Transverse colon (tissue), 4 donors: ENCODE data around the gene RPS2. TPM values are rescaled to one million over a fixed set of nuclear protein-coding genes. Genes with fewer than 3 reads are reported as not detected.

ENCODE experiments used
- DNase-seq: peaks from one replicate; pipeline ENCODE4 v3.0.0-alpha.2; 2019
- H3K27ac ChIP-seq, 4 donors: fragments of 200-600 bp; sonication (generic); 2 replicates each; pipeline ENCODE4 v1.5.1; 2016 to 2018; ENCODE audit warnings: inconsistent platforms in 4 of 4
- H3K27me3 ChIP-seq: fragments of 200-600 bp; sonication (generic); 2 replicates; pipeline ENCODE4 v1.5.1; 2017; ENCODE audit warnings: inconsistent platforms
- H3K36me3 ChIP-seq, 4 donors: fragments of 200-600 bp; sonication (generic); 2 replicates each; pipeline ENCODE4 v1.5.1; 2017 to 2019; ENCODE audit warnings: inconsistent platforms in 4 of 4
- H3K4me1 ChIP-seq, 4 donors: fragments of 200-600 bp; sonication (generic); 2 replicates each; pipeline ENCODE4 v1.5.1; 2017 to 2020; ENCODE audit warnings: inconsistent platforms in 4 of 4
- H3K4me3 ChIP-seq, 4 donors: fragments of 200-600 bp; sonication (generic); 1 replicate in 1 of 4; 2 replicates in 3 of 4; pipeline versions ENCODE4 v1.5.1 to v1.6.1; 2017 to 2019; ENCODE audit warnings: inconsistent platforms in 4 of 4
- H3K9me3 ChIP-seq, 2 donors: fragments of 200-600 bp; sonication (generic); 2 replicates each; pipeline ENCODE4 v1.5.1; 2017 to 2019; ENCODE audit warnings: inconsistent platforms in 2 of 2
- EP300 ChIP-seq: sonication (generic); formaldehyde crosslinking; IDR thresholded peaks from one replicate; pipeline ENCODE4 v1.6.1; 2017; ENCODE audit warnings: antibody characterized with exemption, low read depth
- POLR2A ChIP-seq: fragments of 450-650 bp; IDR thresholded peaks from one replicate; pipeline ENCODE4 v1.6.1; 2016; ENCODE audit warnings: antibody characterized with exemption, mild to moderate bottlenecking, moderate library complexity
- POLR2AphosphoS5 ChIP-seq, 3 donors: sonication (generic); formaldehyde crosslinking; IDR thresholded peaks; one replicate each; pipeline ENCODE4 v1.6.1; 2016; ENCODE audit warnings: antibody characterized with exemption in 3 of 3
- WGBS, 2 donors: methylation state at CpG; one replicate each; pipeline ENCODE4 v1.1.5; 2018; ENCODE audit warnings: low coverage in 1 of 2; 5-methylcytosine and 5-hydroxymethylcytosine counted together
- in situ Hi-C, 4 donors: fragments of 200-750 bp; cut with MboI; loops; one replicate each; pipeline versions ENCODE4 v1.15.0 to v1.15.1; 2017; ENCODE audit warnings: low sequenced_read_pairs in 3 of 4, low pct_ligation_motif_present in 1 of 4, low pct_unique_long_range_greater_than_20kb in 1 of 4
- intact Hi-C: fragments of 100-400 bp; cut with DNase I; formaldehyde crosslinking; loops from one replicate; pipeline ENCODE4 v1.15.1; 2023; ENCODE audit warnings: low total_unique reads
- total RNA-seq, 4 donors: library from RNA; depleted of rRNA; stranded (reverse); fragments of >200 nt; gene quantifications; one replicate each; pipeline ENCODE4 v1.1.0, GENCODE V29; 2016
- TF ChIP-seq, protein P1 (sequence below), 5 experiments: fragments of 200-600 bp in 3 of 5; fragments of 450-650 bp in 2 of 5; sonication (generic) in 3 of 5; IDR thresholded peaks; 1 replicate in 2 of 5; 2 replicates in 3 of 5; pipeline ENCODE4 v1.5.1; 2016 to 2017; ENCODE audit warnings: antibody characterized with exemption in 5 of 5, inconsistent platforms in 3 of 5, mild to moderate bottlenecking in 2 of 5, moderate library complexity in 1 of 5

RPS2 gene
- total RNA-seq, 4 donors from 2014 or later, result 896 to 2,085 (median 1,613) TPM

DNA sequence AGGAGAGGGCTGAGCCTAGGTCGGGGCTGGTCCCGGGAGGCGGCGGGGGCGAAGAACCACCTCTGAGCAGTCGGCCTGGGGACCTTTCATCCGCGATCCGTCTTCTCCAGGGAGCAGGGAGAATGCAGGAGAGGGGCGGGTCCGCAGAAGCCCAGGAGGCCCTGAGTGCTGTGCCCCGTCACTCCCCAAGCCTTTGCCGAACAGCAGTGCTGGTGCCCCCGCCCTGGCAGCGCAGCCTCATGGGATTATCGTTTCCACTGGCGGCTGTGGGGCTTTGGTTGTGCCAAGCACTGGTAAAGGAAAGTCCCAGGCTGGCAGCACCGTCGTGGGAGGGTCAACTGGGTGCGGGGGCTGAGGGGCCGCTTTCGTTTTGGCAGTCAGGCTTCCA, 7.9 kb upstream of the RPS2 start:
- in situ Hi-C loops, result no loop called here
- DNase-seq, result peak; percentile 16
- TF ChIP-seq, protein P1, sequence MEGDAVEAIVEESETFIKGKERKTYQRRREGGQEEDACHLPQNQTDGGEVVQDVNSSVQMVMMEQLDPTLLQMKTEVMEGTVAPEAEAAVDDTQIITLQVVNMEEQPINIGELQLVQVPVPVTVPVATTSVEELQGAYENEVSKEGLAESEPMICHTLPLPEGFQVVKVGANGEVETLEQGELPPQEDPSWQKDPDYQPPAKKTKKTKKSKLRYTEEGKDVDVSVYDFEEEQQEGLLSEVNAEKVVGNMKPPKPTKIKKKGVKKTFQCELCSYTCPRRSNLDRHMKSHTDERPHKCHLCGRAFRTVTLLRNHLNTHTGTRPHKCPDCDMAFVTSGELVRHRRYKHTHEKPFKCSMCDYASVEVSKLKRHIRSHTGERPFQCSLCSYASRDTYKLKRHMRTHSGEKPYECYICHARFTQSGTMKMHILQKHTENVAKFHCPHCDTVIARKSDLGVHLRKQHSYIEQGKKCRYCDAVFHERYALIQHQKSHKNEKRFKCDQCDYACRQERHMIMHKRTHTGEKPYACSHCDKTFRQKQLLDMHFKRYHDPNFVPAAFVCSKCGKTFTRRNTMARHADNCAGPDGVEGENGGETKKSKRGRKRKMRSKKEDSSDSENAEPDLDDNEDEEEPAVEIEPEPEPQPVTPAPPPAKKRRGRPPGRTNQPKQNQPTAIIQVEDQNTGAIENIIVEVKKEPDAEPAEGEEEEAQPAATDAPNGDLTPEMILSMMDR (IDR thresholded peaks at IDR 0.05), result no peak
- no peak for TF ChIP-seq POLR2AphosphoS5 (IDR thresholded peaks at IDR 0.05)
- TF ChIP-seq POLR2A, result no peak
- TF ChIP-seq EP300, result no peak
- peaks cover 11 to 23% (median 20%) of the 10 kb centered on the region in 4 donors for H3K4me1 ChIP-seq
- WGBS, 2 donors, result 0% methylated on average over 19 of the region's 22 CpGs; no CpG with 5 or more reads in 1 of the 2 donors
- peaks cover under 1% of the 10 kb centered on the region for H3K27me3 ChIP-seq
- H3K4me3 ChIP-seq, result peak overlapping the region; percentile 63 to 98 (median 92)
- H3K27ac ChIP-seq, result peak overlapping the region; percentile 90 to 99 (median 94)
- no peaks in the 10 kb centered on the region for H3K9me3 ChIP-seq
- intact Hi-C loops, result no loop called here
- H3K36me3 ChIP-seq, result peaks cover 0 to 9% (median 3%) of the 10 kb centered on the region in 4 donors

DNA sequence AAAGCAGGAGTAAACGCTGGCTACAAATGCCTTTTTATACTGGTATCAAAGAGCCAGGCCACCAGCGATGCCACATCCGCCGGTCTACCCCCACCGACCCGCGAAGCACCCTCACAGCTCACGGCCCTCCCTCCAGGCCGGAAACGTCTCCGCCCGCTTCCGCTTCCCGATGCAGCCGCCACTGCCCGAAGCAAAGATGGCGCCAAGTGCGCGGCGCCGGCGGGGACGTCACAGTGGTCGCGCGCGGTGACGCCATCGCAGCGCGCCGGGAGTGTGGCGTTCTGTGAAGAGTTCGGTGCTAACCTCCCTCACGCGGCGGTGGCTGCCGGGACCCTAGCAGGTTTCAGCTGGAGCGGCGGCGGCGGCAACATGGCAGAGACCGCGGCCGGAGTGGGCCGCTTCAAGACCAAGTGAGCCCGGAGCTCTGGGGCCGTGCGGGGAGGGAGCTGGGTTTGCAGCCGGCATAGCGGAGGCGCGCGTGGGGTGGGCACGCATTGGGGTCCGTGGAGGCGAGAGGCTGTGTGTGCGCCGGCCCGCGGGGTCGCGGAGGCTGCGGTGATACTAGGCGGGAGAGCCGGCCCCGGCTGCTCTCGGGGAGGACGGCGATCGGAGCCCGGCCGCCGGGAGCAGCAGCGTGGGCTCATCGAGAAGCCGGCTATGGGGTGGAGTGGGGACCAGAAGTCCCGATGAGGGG, 7.3 kb upstream of the RPS2 start, which contains the start of gene TBL3:
Gene TBL3, plus strand, starts transcription at position 258 of the 694 bp plus-strand sequence. Its CDS starts 112 bp downstream, at position 370.
- intact Hi-C loops, result no loop called here
- Histone ChIP-seq H3K27ac (peak within 1 kb of the TSS; percentile 90 to 99 (median 94)), H3K27me3 (no peaks in the 10 kb centered on the region), H3K9me3 (no peaks in the 10 kb centered on the region), H3K36me3 (peaks cover 0 to 9% (median 2%) of the 10 kb centered on the region in 4 donors), H3K4me1 (peaks cover 11 to 23% (median 20%) of the 10 kb centered on the region in 4 donors), H3K4me3 (peak within 1 kb of the TSS; percentile 63 to 98 (median 92))
- DNase-seq, result peak; percentile 95
- WGBS, 2 donors, result 0% methylated on average over 65 of the region's 78 CpGs; no CpG with 5 or more reads in 1 of the 2 donors
- in situ Hi-C loops, result no loop called here
- TF ChIP-seq EP300 (no peak), POLR2AphosphoS5 (IDR thresholded peaks at IDR 0.05) (peak; percentile 98), POLR2A (peak; percentile 95)
- TF ChIP-seq, protein P1 (IDR thresholded peaks at IDR 0.05), result peak in 1 of 5 experiments; percentile 17

DNA sequence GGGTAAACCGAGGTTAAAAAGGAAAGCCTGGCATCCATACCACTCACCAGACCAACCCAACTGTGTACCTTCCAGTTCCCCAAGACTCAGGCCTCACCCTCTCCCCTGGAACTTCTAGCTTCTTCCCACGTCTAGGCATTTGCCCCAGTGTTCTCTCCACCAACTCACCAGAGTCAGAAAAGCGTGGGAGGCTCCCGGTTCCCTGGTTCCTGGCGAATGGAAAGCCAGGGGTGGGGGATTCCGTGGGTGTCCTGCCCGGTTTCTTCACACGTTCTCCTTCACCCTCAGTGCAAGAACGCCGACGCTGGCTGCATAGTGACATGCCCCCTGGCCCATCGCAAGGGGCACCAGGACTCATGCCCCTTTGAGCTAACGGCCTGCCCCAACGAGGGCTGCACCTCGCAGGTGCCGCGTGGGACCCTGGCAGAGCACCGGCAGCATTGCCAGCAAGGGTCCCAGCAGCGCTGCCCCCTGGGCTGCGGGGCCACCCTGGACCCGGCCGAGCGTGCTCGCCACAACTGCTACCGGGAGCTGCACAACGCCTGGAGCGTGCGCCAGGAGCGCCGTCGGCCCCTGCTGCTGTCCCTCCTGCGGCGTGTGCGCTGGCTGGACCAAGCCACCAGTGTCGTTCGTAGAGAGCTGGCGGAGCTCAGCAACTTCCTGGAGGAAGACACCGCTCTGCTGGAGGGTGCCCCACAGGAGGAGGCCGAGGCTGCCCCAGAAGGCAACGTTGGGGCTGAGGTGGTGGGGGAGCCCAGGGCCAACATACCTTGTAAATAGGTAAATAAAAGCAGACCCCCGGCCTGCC, 3.7 kb upstream of the RPS2 start:
- in situ Hi-C loops, result no loop called here
- H3K4me1 ChIP-seq, result peaks cover 11 to 42% (median 34%) of the 10 kb centered on the region in 4 donors
- H3K9me3 ChIP-seq, result no peaks in the 10 kb centered on the region
- intact Hi-C loops, result no loop called here
- no peaks in the 10 kb centered on the region for H3K27me3 ChIP-seq
- WGBS, 2 donors, result 93 to 100% methylated on average over 1 to 41 of the region's 41 CpGs
- H3K27ac ChIP-seq, result no peak overlapping the region
- H3K4me3 ChIP-seq, result no peak overlapping the region
- DNase-seq, result no peak
- H3K36me3 ChIP-seq, result no peaks in the 10 kb centered on the region
- TF ChIP-seq POLR2A, result no peak
- TF ChIP-seq POLR2AphosphoS5 (IDR thresholded peaks at IDR 0.05), result no peak
- TF ChIP-seq EP300, result no peak
- TF ChIP-seq, protein P1 (IDR thresholded peaks at IDR 0.05), result no peak

DNA sequence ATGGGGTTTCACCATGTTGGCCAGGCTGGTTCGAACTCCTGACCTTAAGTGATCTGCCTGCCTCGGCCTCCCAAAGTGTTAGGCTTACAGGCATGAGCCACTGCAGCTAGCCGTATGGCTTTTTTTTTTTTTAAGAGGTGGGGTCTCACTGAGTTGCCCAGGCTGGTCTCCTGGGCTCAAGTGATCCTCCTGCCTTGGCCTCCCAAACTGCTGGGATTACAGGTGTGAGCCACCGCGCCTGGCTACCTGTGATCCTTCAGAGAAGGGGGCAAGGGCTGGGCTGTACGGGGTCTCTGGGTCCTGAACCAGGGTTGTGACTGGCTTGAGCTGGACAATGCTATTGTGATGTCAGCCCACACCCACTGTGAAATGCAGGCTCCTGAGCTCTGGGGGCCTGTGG, 1.8 kb upstream of the RPS2 start, which contains the start of gene RNF151:
Gene RNF151, plus strand, starts transcription at position 397 of the 400 bp plus-strand sequence. CDS start 26 bp downstream, outside the sequence.
- no peak for DNase-seq
- in situ Hi-C loops, result no loop called here
- Histone ChIP-seq H3K27ac (peak within 1 kb of the TSS; percentile 96 to 99 (median 98)), H3K4me1 (peaks cover 4 to 36% (median 29%) of the 10 kb centered on the region in 4 donors), H3K27me3 (no peaks in the 10 kb centered on the region), H3K36me3 (peaks cover 0 to 15% (median 6%) of the 10 kb centered on the region in 4 donors), H3K9me3 (no peaks in the 10 kb centered on the region), H3K4me3 (peak within 1 kb of the TSS in 3 of 4 donors; percentile 89 to 99 (median 91))
- intact Hi-C loops, result no loop called here
- TF ChIP-seq POLR2A (no peak), EP300 (no peak), POLR2AphosphoS5 (IDR thresholded peaks at IDR 0.05) (no peak)
- TF ChIP-seq, protein P1 (IDR thresholded peaks at IDR 0.05), result no peak
- WGBS, 2 donors, result 96 to 100% methylated on average over 1 to 6 of the region's 6 CpGs
